ENCODE measurements around the gene RGL2.

The RGL2 gene

DNA sequence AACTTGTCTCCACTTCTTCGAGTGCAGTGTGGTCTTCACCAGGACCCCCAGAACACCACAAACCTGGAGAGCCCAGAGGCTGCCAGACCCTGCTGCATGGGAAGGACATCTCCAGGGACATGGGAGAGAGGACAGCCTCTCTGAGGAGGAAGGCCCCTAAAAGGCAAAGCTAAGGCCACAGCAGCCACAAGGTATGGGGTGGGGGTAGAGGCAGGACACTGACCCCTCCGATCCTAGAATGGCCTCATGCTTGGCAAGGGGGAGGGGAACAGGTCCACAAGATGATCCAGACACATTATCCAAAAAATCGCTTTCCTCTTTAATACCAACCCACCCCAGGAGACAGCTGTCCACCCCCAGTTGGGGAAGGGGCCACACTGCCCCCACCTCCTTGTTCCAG, 19.9 kb downstream of the RGL2 start:
- H3K4me3 ChIP-seq (ENCODE audit: low read depth, low read length), result no peak overlapping the region
- TF ChIP-seq, protein P1, sequence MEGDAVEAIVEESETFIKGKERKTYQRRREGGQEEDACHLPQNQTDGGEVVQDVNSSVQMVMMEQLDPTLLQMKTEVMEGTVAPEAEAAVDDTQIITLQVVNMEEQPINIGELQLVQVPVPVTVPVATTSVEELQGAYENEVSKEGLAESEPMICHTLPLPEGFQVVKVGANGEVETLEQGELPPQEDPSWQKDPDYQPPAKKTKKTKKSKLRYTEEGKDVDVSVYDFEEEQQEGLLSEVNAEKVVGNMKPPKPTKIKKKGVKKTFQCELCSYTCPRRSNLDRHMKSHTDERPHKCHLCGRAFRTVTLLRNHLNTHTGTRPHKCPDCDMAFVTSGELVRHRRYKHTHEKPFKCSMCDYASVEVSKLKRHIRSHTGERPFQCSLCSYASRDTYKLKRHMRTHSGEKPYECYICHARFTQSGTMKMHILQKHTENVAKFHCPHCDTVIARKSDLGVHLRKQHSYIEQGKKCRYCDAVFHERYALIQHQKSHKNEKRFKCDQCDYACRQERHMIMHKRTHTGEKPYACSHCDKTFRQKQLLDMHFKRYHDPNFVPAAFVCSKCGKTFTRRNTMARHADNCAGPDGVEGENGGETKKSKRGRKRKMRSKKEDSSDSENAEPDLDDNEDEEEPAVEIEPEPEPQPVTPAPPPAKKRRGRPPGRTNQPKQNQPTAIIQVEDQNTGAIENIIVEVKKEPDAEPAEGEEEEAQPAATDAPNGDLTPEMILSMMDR (IDR thresholded peaks at IDR 0.05; ENCODE audit: low read depth, low read length), result no peak

DNA sequence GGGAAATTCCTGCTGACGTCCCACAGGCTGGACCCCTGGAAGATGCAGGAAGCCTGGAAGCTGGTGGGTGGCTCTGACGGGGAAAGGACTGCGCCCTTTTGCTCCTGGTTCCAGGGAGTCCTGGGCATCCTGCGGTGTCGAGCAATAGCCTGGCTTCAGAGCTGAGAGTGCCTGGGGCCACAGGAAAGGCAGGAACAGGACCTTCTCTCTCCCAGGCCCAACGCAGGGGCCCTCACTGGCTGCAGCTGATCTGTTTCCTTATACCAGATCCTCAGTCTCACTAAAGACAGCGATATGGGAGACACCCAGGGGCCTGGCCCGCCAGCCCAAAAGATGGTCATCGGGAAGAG, 20.4 kb downstream of the RGL2 start:
- no peak overlapping the region for H3K4me3 ChIP-seq (ENCODE audit: low read depth, low read length)

DNA sequence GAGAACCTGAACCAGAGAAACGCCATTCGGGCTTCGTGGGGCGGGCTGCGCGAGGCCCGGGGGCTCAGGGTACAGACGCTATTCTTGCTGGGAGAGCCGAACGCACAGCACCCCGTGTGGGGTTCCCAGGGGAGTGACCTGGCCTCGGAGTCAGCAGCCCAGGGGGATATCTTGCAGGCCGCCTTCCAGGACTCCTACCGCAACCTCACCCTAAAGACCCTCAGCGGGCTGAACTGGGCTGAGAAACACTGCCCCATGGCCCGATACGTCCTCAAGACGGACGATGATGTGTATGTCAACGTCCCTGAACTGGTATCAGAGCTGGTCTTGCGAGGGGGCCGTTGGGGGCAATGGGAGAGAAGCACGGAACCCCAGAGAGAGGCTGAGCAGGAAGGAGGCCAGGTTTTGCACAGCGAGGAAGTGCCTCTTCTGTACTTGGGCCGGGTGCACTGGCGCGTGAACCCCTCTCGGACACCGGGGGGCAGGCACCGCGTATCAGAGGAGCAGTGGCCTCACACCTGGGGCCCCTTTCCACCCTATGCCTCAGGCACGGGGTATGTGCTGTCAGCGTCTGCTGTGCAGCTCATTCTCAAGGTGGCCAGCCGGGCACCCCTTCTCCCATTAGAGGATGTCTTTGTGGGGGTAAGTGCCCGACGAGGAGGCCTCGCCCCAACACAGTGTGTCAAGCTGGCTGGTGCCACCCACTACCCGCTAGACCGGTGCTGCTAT, 20.9 kb downstream of the RGL2 start:
- peak overlapping the region; percentile 41; the same call in 1 of the 2 replicates for H3K4me3 ChIP-seq (ENCODE audit: low read depth, low read length)
- TF ChIP-seq, protein P1 (IDR thresholded peaks at IDR 0.05; ENCODE audit: low read depth, low read length), result no peak

More for the DNA sequence above, 20.4 kb downstream of the RGL2 start:
- TF ChIP-seq, protein P1 (IDR thresholded peaks at IDR 0.05; ENCODE audit: low read depth, low read length), result no peak

DNA sequence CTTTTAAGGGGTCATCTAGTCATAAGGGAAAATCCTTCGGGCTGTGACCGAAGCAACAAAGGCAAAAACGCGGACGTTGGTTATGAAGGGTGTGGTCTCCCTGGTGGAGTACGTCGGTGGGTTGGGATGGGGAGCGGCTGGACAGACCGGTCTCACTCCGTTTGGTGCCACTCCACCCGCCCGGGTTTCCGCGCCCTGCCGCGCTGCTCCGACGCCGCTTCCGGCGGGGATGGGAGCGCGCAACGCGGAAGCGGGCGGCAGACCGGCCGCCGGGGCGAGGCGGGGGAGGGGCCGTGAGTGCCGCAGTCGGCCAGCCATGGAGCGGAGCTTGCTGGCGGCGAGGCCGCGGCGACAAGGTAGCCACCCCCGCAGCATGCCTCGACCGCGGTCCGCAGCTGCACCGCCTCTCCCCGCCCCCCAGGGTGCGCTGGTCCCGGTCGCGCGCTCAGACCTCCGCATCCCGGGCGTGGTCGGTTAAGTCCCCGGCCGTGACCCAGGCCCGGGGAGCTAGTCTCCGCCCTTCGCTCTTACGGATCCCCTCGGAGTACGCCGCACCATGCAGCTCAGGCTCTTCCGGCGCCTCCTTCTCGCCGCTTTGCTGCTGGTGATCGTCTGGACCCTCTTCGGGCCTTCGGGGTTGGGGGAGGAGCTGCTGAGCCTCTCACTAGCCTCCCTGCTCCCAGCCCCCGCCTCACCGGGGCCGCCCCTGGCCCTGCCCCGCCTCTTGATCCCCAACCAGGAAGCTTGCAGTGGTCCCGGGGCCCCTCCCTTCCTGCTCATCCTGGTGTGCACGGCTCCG, 21.7 kb downstream of the RGL2 start, which contains the start of gene B3GALT4:
Gene B3GALT4 (plus strand): TSS at position 260 of the 799 bp plus-strand sequence. CDS start 297 bp downstream, at position 557.
- TF ChIP-seq, protein P1 (IDR thresholded peaks at IDR 0.05; ENCODE audit: low read depth, low read length), result peak; percentile 39; the same call in 1 of the 2 replicates
- H3K4me3 ChIP-seq (ENCODE audit: low read depth, low read length), result peak within 1 kb of the TSS; percentile 41

DNA sequence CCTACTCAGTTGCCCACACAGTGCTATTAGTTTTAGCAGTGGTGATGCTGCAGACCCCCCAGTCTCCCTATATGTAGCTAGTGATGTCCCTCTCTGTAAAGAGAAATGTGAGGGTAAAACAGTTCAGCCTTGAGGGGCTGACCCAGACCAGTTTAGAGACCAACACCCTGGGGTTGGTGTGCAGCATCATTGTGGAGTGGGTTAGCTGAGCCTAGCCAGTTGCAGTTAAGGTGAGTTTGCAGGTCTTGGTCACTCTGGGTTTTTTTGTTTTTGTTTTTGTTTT, 22.2 kb downstream of the RGL2 start:
- TF ChIP-seq, protein P1 (IDR thresholded peaks at IDR 0.05; ENCODE audit: low read depth, low read length), result no peak
- H3K4me3 ChIP-seq (ENCODE audit: low read depth, low read length), result peak overlapping the region; percentile 41

DNA sequence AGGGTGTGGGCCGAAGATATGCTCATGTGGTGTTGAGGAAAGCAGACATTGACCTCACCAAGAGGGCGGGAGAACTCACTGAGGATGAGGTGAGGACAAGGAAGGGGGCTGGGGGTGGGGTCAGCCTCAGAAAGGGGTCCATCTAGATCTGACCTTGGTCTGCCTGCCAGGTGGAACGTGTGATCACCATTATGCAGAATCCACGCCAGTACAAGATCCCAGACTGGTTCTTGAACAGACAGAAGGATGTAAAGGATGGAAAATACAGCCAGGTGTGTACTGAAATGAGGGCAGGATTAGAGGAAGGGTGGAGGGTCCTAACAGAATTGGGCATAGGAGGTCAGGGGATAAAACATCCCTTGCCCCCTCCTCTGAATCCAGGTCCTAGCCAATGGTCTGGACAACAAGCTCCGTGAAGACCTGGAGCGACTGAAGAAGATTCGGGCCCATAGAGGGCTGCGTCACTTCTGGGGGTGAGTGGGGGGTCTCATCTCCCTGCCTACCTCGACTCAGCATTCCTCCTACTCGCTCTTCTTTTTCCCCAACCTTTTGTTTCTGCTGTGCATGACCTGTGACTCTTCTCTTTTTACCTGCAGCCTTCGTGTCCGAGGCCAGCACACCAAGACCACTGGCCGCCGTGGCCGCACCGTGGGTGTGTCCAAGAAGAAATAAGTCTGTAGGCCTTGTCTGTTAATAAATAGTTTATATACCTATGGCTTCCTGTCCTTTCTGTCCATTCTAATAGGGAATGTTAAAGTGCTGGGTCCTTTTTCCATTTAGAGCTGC, 22.8 kb downstream of the RGL2 start:
- peak overlapping the region; percentile 41 for H3K4me3 ChIP-seq (ENCODE audit: low read depth, low read length)

DNA sequence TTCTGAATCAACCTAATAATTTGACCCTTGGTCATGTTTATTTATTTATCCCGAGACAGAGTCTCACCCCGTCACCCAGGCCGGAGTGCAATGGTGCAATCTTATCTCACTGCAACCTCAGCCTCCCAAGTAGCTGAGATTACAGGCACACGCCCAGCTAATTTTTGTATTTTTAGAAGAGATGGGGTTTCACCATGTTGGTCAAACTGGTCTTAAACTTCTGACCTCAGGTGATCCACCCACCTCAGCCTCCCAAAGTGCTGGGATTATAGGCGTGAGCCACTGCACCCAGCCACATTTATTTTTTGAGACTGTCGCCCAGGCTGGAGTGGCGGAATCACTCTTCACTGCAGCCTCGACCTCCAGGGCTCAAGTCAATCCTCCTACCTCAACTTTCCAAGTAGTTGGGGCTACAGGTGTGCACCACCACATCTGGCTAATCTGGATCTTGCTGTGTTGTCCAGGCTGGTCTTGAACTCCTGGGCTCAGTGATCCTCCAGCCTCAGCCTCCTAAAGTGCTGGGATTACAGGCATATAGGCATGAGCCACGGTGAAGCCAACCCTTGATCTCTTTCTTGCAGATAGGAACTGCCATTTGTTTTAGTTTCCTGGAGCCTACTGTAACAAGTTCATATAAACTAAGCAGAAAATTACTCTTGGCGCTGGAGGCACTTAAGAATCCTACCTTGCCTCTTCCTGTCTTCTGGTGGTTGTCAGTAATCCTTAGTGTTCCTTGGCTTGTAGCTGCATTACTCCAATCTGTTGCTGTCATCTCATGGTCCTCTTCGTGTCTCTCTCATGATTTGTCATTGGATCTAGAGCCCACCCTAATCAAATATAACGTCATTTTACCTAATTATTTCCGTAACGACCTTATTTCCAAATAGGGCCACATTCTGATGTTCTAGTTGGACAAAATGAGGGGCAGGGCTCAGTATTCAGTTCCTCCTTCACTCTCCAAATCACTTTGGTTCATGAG, 24.5 kb downstream of the RGL2 start:
- TF ChIP-seq, protein P1 (IDR thresholded peaks at IDR 0.05; ENCODE audit: low read depth, low read length), result no peak
- H3K4me3 ChIP-seq (ENCODE audit: low read depth, low read length), result peak overlapping the region; percentile 75

Data from WI38 (cell line).